Kidney (tissue), 14 donors: ENCODE data around the gene SF3A1. TPM values are rescaled to one million over a fixed set of nuclear protein-coding genes. Genes with fewer than 3 reads are reported as not detected.

Experiments
- DNase-seq, 5 donors: peaks; one replicate each; pipeline ENCODE4 v3.0.0-alpha.2; 2013 to 2020
- FAIRE-seq: peaks from 2 replicates; lab custom pipeline; 2012; peaks lifted over from hg19 to GRCh38; lab: Jason Lieb, UNC
- H3K27ac ChIP-seq, 2 donors: one replicate each; pipeline ENCODE4 v1.7.0; 2013; ENCODE audit warnings: low read depth in 2 of 2, low read length in 2 of 2, inconsistent platforms in 1 of 2
- H3K27me3 ChIP-seq: one replicate; pipeline ENCODE4 v1.7.1; 2013; ENCODE audit warnings: low read length, inconsistent platforms; ENCODE audit not compliant: control insufficient read depth, insufficient read depth
- H3K36me3 ChIP-seq, 3 donors: one replicate each; pipeline versions ENCODE4 v1.7.0 to v1.7.1; 2013; ENCODE audit warnings: low read length in 3 of 3, control low read depth in 1 of 3, inconsistent platforms in 1 of 3; ENCODE audit not compliant: insufficient read depth in 3 of 3, control insufficient read depth in 2 of 3
- H3K4me1 ChIP-seq, 3 donors: one replicate each; pipeline versions ENCODE4 v1.7.0 to v1.7.1; 2013; ENCODE audit warnings: low read length in 3 of 3, inconsistent platforms in 1 of 3, low read depth in 1 of 3; ENCODE audit not compliant: control insufficient read depth in 2 of 3, insufficient read depth in 2 of 3
- H3K4me3 ChIP-seq, 3 donors: one replicate each; pipeline versions ENCODE4 v1.7.0 to v1.8.1; 2013; ENCODE audit warnings: low read length in 3 of 3, control low read depth in 1 of 3, inconsistent platforms in 1 of 3
- H3K9ac ChIP-seq, 3 donors: one replicate each; pipeline versions ENCODE4 v1.7.0 to v1.7.1; 2013; ENCODE audit warnings: low read length in 3 of 3, control low read depth in 1 of 3, inconsistent platforms in 1 of 3
- H3K9me3 ChIP-seq, 3 donors: one replicate each; pipeline versions ENCODE4 v1.7.0 to v1.7.1; 2013; ENCODE audit warnings: low read length in 3 of 3, control low read depth in 1 of 3, inconsistent platforms in 1 of 3; ENCODE audit not compliant: control insufficient read depth in 2 of 3, insufficient read depth in 1 of 3
- CTCF ChIP-seq: IDR thresholded peaks from 3 replicates; pipeline ENCODE4 v1.5.1; 2012; ENCODE audit warnings: mild to moderate bottlenecking, moderate library complexity, borderline replicate concordance; ENCODE audit not compliant: insufficient read depth; ENCODE audit errors: extremely low read depth
- intact Hi-C: fragments of 100-400 bp; cut with DNase I; formaldehyde crosslinking; loops from one replicate; pipeline ENCODE4 v1.11.1; 2022
- polyA plus RNA-seq: library from polyadenylated mRNA; stranded (reverse); fragments of 350-450 nt; fragmentation: Illumina TruSeq; extraction: RNeasy Lipid Tissue Mini Kit (QIAGEN cat#74804); gene quantifications from one replicate; pipeline ENCODE4 v1.2.3, GENCODE V29; 2014; ENCODE audit warnings: low read depth, low replicate concordance; ENCODE audit not compliant: insufficient read depth
- total RNA-seq: library from RNA; stranded (reverse); fragmentation: NEBNext Ultra II Directional; extraction: Animal tissue kit (Norgen Biotek cat#: 25700); gene quantifications from one replicate; pipeline ENCODE4 v1.2.1, GENCODE V29; 2021
- donor health status: control.
- donor health status: control.
- donor health status: control.
- donor health status: control.
- donor health status: control.
- donor health status: DM: yes; HTN: yes; CAD: no.
- donor health status: Normal renal cell carcinoma (clear cell type).

Gene SF3A1
- total and polyA plus RNA-seq, 2 donors from 2014 or later = 23.7 to 179 TPM

- Histone ChIP-seq H3K9ac (peak overlapping the region in 2 of 3 donors; percentile 38 to 68), H3K27ac (peak overlapping the region; percentile 91 to 93), H3K9me3 (no peaks in the 10 kb centered on the region), H3K4me1 (peaks cover 0 to 33% (median 31%) of the 10 kb centered on the region in 3 donors), H3K36me3 (peaks cover 0 to 34% (median 17%) of the 10 kb centered on the region in 3 donors), H3K27me3 (no peaks in the 10 kb centered on the region), H3K4me3 (peak overlapping the region; percentile 8 to 63 (median 61))
- intact Hi-C loops = no loop called here
- no peak for TF ChIP-seq CTCF
- DNase-seq (no peak), FAIRE-seq (no peak)
Observed at GRCh38 chr22:30289980-30290313, 66.7 kb downstream of the SF3A1 start.

GRCh38 chr22:30289141-30289979 lies 67.3 kb downstream of the SF3A1 start, which contains the start of gene CASTOR1:
Gene CASTOR1, minus strand, starts transcription at chr22:30289505. Its CDS starts 8 bp downstream, at chr22:30289497.
- Histone ChIP-seq H3K27me3 (no peaks in the 10 kb centered on the region), H3K27ac (peak within 1 kb of the TSS; percentile 91 to 93), H3K4me1 (peaks cover 0 to 33% (median 31%) of the 10 kb centered on the region in 3 donors), H3K4me3 (peak within 1 kb of the TSS; percentile 63 to 81 (median 66)), H3K9ac (peak within 1 kb of the TSS in 2 of 3 donors; percentile 68 to 76), H3K9me3 (no peaks in the 10 kb centered on the region), H3K36me3 (peaks cover 0 to 33% (median 16%) of the 10 kb centered on the region in 3 donors)
- TF ChIP-seq CTCF = no peak
- intact Hi-C loops = no loop called here
- FAIRE-seq (no peak), DNase-seq (peak; percentile 98 to 100 (median 99))

- FAIRE-seq (no peak), DNase-seq (peak in 2 of 5 donors; percentile 31 to 75)
- Histone ChIP-seq H3K4me3 (peak overlapping the region; percentile 63 to 81 (median 66)), H3K9me3 (no peaks in the 10 kb centered on the region), H3K27ac (peak overlapping the region; percentile 81 to 90), H3K4me1 (peaks cover 0 to 33% (median 31%) of the 10 kb centered on the region in 3 donors), H3K9ac (peak overlapping the region in 2 of 3 donors; percentile 66 to 76), H3K36me3 (peaks cover 0 to 26% (median 10%) of the 10 kb centered on the region in 3 donors), H3K27me3 (no peaks in the 10 kb centered on the region)
- intact Hi-C loops = no loop called here
- TF ChIP-seq CTCF = peak; percentile 0
Observed at GRCh38 chr22:30288419-30289140, 68.1 kb downstream of the SF3A1 start.
